Ascending aorta (tissue), 2 donors: Measurements from ENCODE around the gene MTFP1. TPM values are rescaled to one million over a fixed set of nuclear protein-coding genes. Genes with fewer than 3 reads are reported as not detected.
"Not testable (repeated sequence)": the region's sequence is repeated elsewhere in the genome, so short reads cannot be mapped to it uniquely, and the experiment has no call there.

Experiments used
- DNase-seq, 2 donors: peaks; one replicate each; pipeline ENCODE4 v3.0.0-alpha.2; 2019; ENCODE audit warnings: low spot score in 2 of 2
- H3K27ac ChIP-seq, 2 donors: fragments of 200-600 bp; sonication (generic); one replicate each; pipeline ENCODE4 v1.5.1; 2016 to 2017; ENCODE audit warnings: mild to moderate bottlenecking in 1 of 2
- H3K27me3 ChIP-seq: fragments of 200-600 bp; sonication (generic); one replicate; pipeline ENCODE4 v1.5.1; 2017
- H3K36me3 ChIP-seq, 2 donors: fragments of 200-600 bp; sonication (generic); one replicate each; pipeline ENCODE4 v1.5.1; 2016
- H3K4me1 ChIP-seq, 2 donors: fragments of 200-600 bp; sonication (generic); one replicate each; pipeline ENCODE4 v1.5.1; 2016 to 2017; ENCODE audit warnings: mild to moderate bottlenecking in 1 of 2
- H3K4me3 ChIP-seq, 2 donors: fragments of 200-600 bp; sonication (generic); one replicate each; pipeline ENCODE4 v1.5.1; 2016 to 2017; ENCODE audit warnings: mild to moderate bottlenecking in 1 of 2
- H3K9me3 ChIP-seq, 2 donors: fragments of 200-600 bp; sonication (generic); one replicate each; pipeline ENCODE4 v1.5.1; 2016
- CTCF ChIP-seq, 3 experiments: fragments of 200-600 bp in 2 of 3; fragments of 450-650 bp in 1 of 3; sonication (generic) in 2 of 3; IDR thresholded peaks; one replicate each; pipeline ENCODE4 v1.5.1; 2016 to 2019; ENCODE audit warnings: antibody characterized with exemption in 3 of 3, mild to moderate bottlenecking in 1 of 3, moderate library complexity in 1 of 3
- intact Hi-C: fragments of 100-400 bp; cut with DNase I; formaldehyde crosslinking; loops from one replicate; pipeline ENCODE4 v1.15.1; 2023
- total RNA-seq: library from RNA; depleted of rRNA; stranded (reverse); fragments of >200 nt; gene quantifications from one replicate; pipeline ENCODE4 v1.1.0, GENCODE V29; 2016

The MTFP1 gene
- total RNA-seq, 1 donor from 2014 or later = 4.5 TPM

GRCh38 chr22:30460147-30460546, 34.6 kb downstream of the MTFP1 start:
- Histone ChIP-seq H3K36me3 (no peaks in the 10 kb centered on the region), H3K4me3 (no peak overlapping the region), H3K27me3 (no peaks in the 10 kb centered on the region), H3K9me3 (no peaks in the 10 kb centered on the region), H3K27ac (no peak overlapping the region), H3K4me1 (no peaks in the 10 kb centered on the region)
- TF ChIP-seq CTCF (IDR thresholded peaks at IDR 0.05) = no peak
- DNase-seq = no peak
- intact Hi-C loops = no loop called here

DNA sequence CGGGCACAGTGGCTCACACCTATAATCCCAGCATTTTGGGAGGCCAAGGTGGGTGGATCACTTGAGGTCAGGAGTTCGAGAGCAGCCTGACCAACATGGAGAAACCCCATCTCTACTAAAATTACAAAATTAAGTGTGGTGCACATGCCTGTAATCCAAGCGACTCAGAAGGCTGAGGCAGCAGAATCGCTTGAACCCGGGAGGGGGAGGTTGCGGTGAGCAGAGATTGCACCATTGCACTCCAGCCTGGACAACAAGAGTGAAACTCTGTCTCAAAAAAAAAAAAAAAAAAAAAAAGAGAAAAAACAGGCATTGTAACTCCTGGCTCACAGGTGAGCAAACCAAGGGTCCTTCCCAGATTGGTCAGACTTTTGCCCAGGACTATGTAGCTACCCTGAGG, 35.0 kb downstream of the MTFP1 start:
- H3K9me3 ChIP-seq, H3K4me3 ChIP-seq, H3K36me3 ChIP-seq, H3K4me1 ChIP-seq, H3K27me3 ChIP-seq, H3K27ac ChIP-seq, intact Hi-C loops, DNase-seq: not testable (repeated sequence)

DNA sequence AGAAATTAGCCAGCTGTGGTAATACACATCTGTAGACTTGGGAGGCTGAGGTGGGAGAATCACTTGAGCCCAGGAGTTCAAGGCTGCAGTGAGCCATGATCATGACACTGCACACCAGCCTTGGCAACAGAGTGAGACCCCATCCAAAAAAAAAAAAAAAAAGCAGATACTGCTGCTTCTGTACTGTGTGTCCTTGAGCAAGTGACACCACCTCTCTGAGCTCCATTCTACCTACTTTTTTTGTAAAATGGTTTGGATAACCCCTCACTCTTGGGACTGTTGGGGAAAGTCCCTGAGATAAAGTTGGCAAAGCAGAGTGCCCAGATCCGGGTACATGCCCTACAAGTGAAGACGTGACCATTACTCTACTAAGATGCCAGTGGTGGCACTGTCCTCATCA, 43.6 kb downstream of the MTFP1 start:
- intact Hi-C loops = no loop called here
- H3K36me3 ChIP-seq = no peaks in the 10 kb centered on the region
- TF ChIP-seq CTCF (IDR thresholded peaks at IDR 0.05) = no peak
- H3K4me1 ChIP-seq = no peaks in the 10 kb centered on the region
- H3K4me3 ChIP-seq = no peak overlapping the region
- H3K9me3 ChIP-seq = no peaks in the 10 kb centered on the region
- DNase-seq = no peak
- H3K27ac ChIP-seq = no peak overlapping the region
- H3K27me3 ChIP-seq = no peaks in the 10 kb centered on the region

DNA sequence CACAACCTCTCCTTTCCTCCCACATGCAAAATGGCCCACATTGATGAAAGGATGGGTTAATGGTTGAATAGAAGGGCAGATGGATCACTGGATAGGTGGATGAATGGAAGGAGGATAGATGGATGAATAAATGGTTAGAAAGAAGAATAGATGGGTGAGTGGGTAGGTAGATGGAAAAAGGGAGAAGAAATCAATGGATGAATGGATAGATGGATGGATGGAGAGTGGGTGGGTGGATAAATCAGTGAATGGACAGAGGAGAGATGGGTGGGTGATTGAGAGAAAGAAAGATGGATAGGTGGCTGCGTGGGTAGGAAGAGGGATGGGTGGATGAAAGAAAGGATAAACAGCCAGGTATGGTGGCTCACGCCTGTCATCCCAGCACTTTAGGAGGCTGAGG, 45.1 kb downstream of the MTFP1 start:
- Histone ChIP-seq H3K27me3 (no peaks in the 10 kb centered on the region), H3K36me3 (no peaks in the 10 kb centered on the region), H3K27ac (no peak overlapping the region), H3K9me3 (no peaks in the 10 kb centered on the region), H3K4me1 (no peaks in the 10 kb centered on the region), H3K4me3 (no peak overlapping the region)
- TF ChIP-seq CTCF (IDR thresholded peaks at IDR 0.05) = no peak
- no peak for DNase-seq
- intact Hi-C loops = no loop called here

DNA sequence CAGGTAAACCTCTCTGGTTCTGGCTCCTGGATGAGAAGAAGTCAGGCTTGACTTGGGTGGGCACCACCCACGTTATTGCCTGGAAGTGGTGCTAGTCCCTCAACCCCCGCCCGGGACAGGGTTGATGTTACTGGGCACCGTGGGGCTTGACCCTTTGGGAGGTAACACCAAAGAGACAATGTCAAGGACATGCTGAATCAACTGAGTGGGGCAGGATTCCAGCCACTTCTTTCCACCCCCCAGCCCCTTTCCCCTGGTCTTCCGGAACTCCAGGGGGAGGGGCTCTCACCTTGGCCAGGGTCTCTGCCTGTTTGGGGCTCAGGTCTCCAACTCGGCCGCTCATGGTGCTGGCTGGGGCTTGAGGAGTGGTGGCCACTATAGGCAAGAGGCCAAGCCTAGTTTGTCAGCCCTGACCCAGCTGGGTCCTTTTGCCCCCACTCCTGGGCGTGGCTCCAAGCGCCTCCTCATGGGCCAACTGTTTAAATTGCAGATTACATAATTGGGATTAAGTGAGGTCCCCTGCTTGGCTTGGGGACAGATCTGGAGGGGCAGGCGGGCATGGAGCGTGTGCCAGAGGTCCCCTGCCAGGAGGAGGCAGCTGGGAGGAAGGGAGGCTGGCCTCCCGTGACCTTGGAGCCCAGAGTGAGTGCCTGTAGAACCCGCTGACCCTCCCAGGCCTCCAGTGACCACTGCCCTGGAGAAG, 46.2 kb downstream of the MTFP1 start, which contains the start of gene SEC14L3:
Gene SEC14L3, minus strand, starts transcription at position 402 of the 703 bp plus-strand sequence. Its CDS starts 59 bp downstream, at position 343.
- intact Hi-C loops = no loop called here
- H3K4me3 ChIP-seq = no peak within 1 kb of the TSS

More for the DNA sequence above, 46.2 kb downstream of the MTFP1 start, which contains the start of gene SEC14L3:
- no peak within 1 kb of the TSS for H3K27ac ChIP-seq
- no peaks in the 10 kb centered on the region for H3K36me3 ChIP-seq
- TF ChIP-seq CTCF (IDR thresholded peaks at IDR 0.05) = no peak
- DNase-seq = no peak
- H3K4me1 ChIP-seq = no peaks in the 10 kb centered on the region
- no peaks in the 10 kb centered on the region for H3K27me3 ChIP-seq
- H3K9me3 ChIP-seq = no peaks in the 10 kb centered on the region
